Measurements from ENCODE around the gene RRH.

DNA sequence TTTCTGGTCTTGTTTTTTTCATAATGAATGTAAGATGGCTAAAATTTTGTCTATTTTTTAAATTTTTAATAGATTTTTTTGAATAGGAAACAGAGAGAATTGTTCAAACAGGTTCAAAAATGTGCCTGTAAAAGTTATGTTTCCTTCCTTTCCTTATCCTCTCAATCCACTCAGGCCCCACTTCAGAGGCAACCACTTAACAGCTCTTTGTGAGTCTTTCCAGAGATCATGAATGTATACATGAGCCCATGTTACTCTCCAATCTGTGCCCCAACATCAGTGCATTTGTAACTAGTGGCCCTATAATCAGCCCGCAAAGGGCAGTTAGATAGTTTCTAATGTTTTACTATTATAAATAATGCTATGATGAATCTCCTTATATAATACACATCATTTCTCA, 40.0 kb upstream of the RRH start:
- TF ChIP-seq, protein P1, sequence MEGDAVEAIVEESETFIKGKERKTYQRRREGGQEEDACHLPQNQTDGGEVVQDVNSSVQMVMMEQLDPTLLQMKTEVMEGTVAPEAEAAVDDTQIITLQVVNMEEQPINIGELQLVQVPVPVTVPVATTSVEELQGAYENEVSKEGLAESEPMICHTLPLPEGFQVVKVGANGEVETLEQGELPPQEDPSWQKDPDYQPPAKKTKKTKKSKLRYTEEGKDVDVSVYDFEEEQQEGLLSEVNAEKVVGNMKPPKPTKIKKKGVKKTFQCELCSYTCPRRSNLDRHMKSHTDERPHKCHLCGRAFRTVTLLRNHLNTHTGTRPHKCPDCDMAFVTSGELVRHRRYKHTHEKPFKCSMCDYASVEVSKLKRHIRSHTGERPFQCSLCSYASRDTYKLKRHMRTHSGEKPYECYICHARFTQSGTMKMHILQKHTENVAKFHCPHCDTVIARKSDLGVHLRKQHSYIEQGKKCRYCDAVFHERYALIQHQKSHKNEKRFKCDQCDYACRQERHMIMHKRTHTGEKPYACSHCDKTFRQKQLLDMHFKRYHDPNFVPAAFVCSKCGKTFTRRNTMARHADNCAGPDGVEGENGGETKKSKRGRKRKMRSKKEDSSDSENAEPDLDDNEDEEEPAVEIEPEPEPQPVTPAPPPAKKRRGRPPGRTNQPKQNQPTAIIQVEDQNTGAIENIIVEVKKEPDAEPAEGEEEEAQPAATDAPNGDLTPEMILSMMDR (IDR thresholded peaks at IDR 0.05) = no peak
- no peak for TF ChIP-seq POLR2A (IDR thresholded peaks at IDR 0.05)

Measured in body of pancreas (tissue), 4 donors.